B cell (primary cell): ENCODE measurements around the gene STK4. TPM values are rescaled to one million over a fixed set of nuclear protein-coding genes. Genes with fewer than 3 reads are reported as not detected.

Experiments
- ATAC-seq: fragments of 200-7000 bp; cut with Tn5 transposase; one replicate; pipeline ENCODE4 v1.10.0; 2021; ENCODE audit warnings: low read depth, mild to moderate bottlenecking, moderate number of reproducible peaks, moderate library complexity
- CTCF ChIA-PET: fragments of 350-600 bp; sonication (Branson Sonifier 250); formaldehyde crosslinking; loops from one replicate; lab custom pipeline; 2021; ENCODE audit warnings: antibody characterized with exemption, inconsistent platforms; lab: Charles Lee
- POLR2A ChIA-PET: fragments of 350-600 bp; sonication (Branson Sonifier 250); formaldehyde crosslinking; loops from one replicate; lab custom pipeline; 2021; ENCODE audit warnings: antibody characterized with exemption; lab: Charles Lee
- DNase-seq: peaks from one replicate; pipeline ENCODE4 v3.0.0; 2013
- H2AFZ ChIP-seq: 2 replicates; pipeline ENCODE4 v1.6.1; 2012; ENCODE audit warnings: mild to moderate bottlenecking, low read depth, low read length; ENCODE audit not compliant: insufficient read depth, poor library complexity, severe bottlenecking
- H3K27ac ChIP-seq, 2 donors: 1 replicate in 1 of 2; 2 replicates in 1 of 2; pipeline ENCODE4 v1.5.1; 2012 to 2013; ENCODE audit warnings: low read length in 2 of 2, mild to moderate bottlenecking in 2 of 2, moderate library complexity in 1 of 2
- H3K27me3 ChIP-seq, 4 experiments: fragments of 200-600 bp in 1 of 4; sonication (generic) in 1 of 4; replicated peaks in 1 of 4; 1 replicate in 2 of 4; 2 replicates in 2 of 4; pipeline versions ENCODE4 v1.6.1 to v1.7.0; 2013 to 2016; ENCODE audit warnings: low read length in 3 of 4, mild to moderate bottlenecking in 2 of 4, mixed read lengths in 1 of 4, moderate library complexity in 1 of 4; ENCODE audit not compliant: insufficient read depth in 4 of 4, control insufficient read depth in 3 of 4; ENCODE audit errors: control extremely low read depth in 1 of 4
- H3K36me3 ChIP-seq, 2 experiments: replicated peaks in 1 of 2; 1 replicate in 1 of 2; 2 replicates in 1 of 2; pipeline versions ENCODE4 v1.6.1 to v1.7.1; 2013; ENCODE audit warnings: low read length in 1 of 2; ENCODE audit not compliant: insufficient read depth in 2 of 2, control insufficient read depth in 1 of 2; ENCODE audit errors: control extremely low read depth in 1 of 2, extremely low read depth in 1 of 2
- H3K4me1 ChIP-seq, 2 donors: fragments of 200-600 bp in 1 of 2; sonication (generic) in 1 of 2; 1 replicate in 1 of 2; 2 replicates in 1 of 2; pipeline versions ENCODE4 v1.5.1 to v1.6.1; 2013 to 2017; ENCODE audit warnings: low read length in 2 of 2; ENCODE audit not compliant: control insufficient read depth in 2 of 2, insufficient read depth in 2 of 2
- H3K4me2 ChIP-seq: replicated peaks from 2 replicates; pipeline ENCODE3; 2012; ENCODE audit warnings: mild to moderate bottlenecking, low read depth, low read length; ENCODE audit not compliant: poor library complexity, severe bottlenecking
- H3K4me3 ChIP-seq, 5 experiments: fragments of 200-600 bp in 1 of 5; sonication (generic) in 1 of 5; 1 replicate in 3 of 5; 2 replicates in 2 of 5; pipeline versions ENCODE4 v1.5.1 to v1.7.0; 2011 to 2016; ENCODE audit warnings: low read length in 4 of 5, mild to moderate bottlenecking in 4 of 5, low read depth in 2 of 5, control low read depth in 1 of 5, moderate library complexity in 1 of 5; ENCODE audit not compliant: insufficient read depth in 1 of 5; ENCODE audit errors: control extremely low read depth in 1 of 5, extremely low read depth in 1 of 5
- H3K79me2 ChIP-seq: fragments of 200-600 bp; sonication (generic); one replicate; pipeline ENCODE4 v1.6.0; 2016; ENCODE audit warnings: low read length; ENCODE audit not compliant: control insufficient read depth, insufficient read depth
- H3K9ac ChIP-seq: fragments of 200-600 bp; sonication (generic); 2 replicates; pipeline ENCODE4 v1.6.1; 2017; ENCODE audit warnings: mild to moderate bottlenecking, low read length, moderate library complexity
- H3K9me3 ChIP-seq, 3 donors: one replicate each; pipeline versions ENCODE4 v1.6.1 to v1.7.1; 2013; ENCODE audit warnings: low read length in 2 of 3; ENCODE audit not compliant: control insufficient read depth in 2 of 3, insufficient read depth in 1 of 3; ENCODE audit errors: control extremely low read depth in 1 of 3
- H4K20me1 ChIP-seq: 2 replicates; pipeline ENCODE4 v1.6.0; 2012; ENCODE audit warnings: mild to moderate bottlenecking, low read length; ENCODE audit not compliant: insufficient read depth, control insufficient read depth, poor library complexity, severe bottlenecking
- H3K27ac Mint-ChIP-seq: one replicate; pipeline ENCODE4 v1.8.0; 2021; ENCODE audit warnings: mixed read lengths
- H3K27me3 Mint-ChIP-seq: one replicate; pipeline ENCODE4 v1.8.0; 2021; ENCODE audit warnings: mixed read lengths
- H3K4me1 Mint-ChIP-seq: one replicate; pipeline ENCODE4 v1.8.0; 2021; ENCODE audit warnings: mixed read lengths
- H3K4me3 Mint-ChIP-seq: one replicate; pipeline ENCODE4 v1.8.0; 2021; ENCODE audit warnings: mixed read lengths
- H3K9me3 Mint-ChIP-seq: one replicate; pipeline ENCODE4 v1.8.0; 2022; ENCODE audit warnings: mixed read lengths; ENCODE audit not compliant: insufficient read depth
- EZH2 ChIP-seq: IDR thresholded peaks from 2 replicates; pipeline ENCODE4 v1.6.1; 2012; ENCODE audit warnings: borderline replicate concordance, low read depth, mild to moderate bottlenecking, moderate library complexity, low read length; ENCODE audit not compliant: insufficient read depth, poor library complexity, severe bottlenecking
- WGBS: methylation state at CpG from one replicate; pipeline ENCODE4 v1.1.5; 2013; ENCODE audit warnings: missing lambda C conversion rate; ENCODE audit not compliant: insufficient coverage; 5-methylcytosine and 5-hydroxymethylcytosine counted together
- intact Hi-C: fragments of 100-400 bp; cut with micrococcal nuclease; formaldehyde crosslinking; loops from one replicate; pipeline ENCODE4 v1.10.0; 2022
- polyA plus RNA-seq: library from polyadenylated mRNA; depleted of rRNA; stranded (reverse); fragments of >200 nt; gene quantifications from 2 replicates; pipeline ENCODE4 v1.2.3, GENCODE V29; 2012
- total RNA-seq, 2 donors: library from RNA; stranded (reverse); fragments of 120-200 nt in 1 of 2; gene quantifications; 1 replicate in 1 of 2; 2 replicates in 1 of 2; pipeline versions ENCODE4 v1.2.3 to v1.2.4, GENCODE V29; 2013 to 2022
- TF ChIP-seq, protein P1 (sequence below): fragments of 200-600 bp; IDR thresholded peaks from one replicate; pipeline ENCODE4 v1.8.0; 2022; ENCODE audit warnings: antibody characterized with exemption, mild to moderate bottlenecking

STK4 gene
- total and polyA plus RNA-seq, 2 donors (not counting 1 experiment from before 2014, with no cell fraction given) = 38.9 to 324 TPM

DNA sequence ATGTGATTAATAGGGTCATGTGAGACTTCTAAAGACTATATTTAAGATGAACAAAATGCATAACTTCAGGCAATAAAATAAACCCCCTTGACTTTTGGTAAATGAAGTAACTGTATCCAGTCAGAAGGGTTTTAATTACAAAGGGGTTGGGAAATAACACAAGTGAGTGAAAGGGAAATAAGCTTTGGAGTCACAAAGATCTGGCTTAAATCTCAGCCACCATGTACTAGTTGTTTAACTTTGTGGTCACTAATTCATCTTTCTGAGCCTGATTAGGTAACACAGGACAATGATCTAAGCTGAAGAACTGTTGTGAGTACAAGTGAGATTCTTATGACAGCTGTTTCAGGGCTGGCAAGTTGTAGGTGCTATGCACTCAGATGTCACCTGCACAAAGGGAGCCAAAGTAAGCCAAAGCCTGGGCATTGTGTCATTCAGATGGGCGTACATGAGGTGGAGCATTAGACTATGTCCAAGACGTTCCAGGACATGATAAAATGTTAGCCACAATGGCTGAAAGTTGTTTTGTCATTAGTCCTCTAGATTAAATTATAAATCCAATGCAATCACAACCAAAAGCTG lies 19.9 kb upstream of the STK4 start:
- H3K27me3 ChIP-seq = no peaks in the 10 kb centered on the region
- WGBS = no CpG with 5 or more reads among the region's 2 CpGs
- H3K4me3 ChIP-seq = no peak overlapping the region
- no peak overlapping the region for H3K4me3 Mint-ChIP-seq
- no peaks in the 10 kb centered on the region for H3K4me1 ChIP-seq
- H3K4me2 ChIP-seq = no peak overlapping the region
- intact Hi-C loops = no loop called here
- H3K36me3 ChIP-seq = peaks cover 2 to 89% of the 10 kb centered on the region in 2 experiments
- ATAC-seq (no peak), DNase-seq (no peak)
- ChIA-PET CTCF (interaction anchor here (0.8 to 1.7 kb wide), 2 partner anchors 11 to 13 kb away, joined by 3 to 5 read pairs; partner anchors contain the start of gene TOMM34), POLR2A (no interaction called here)
- no peak overlapping the region for H3K27ac ChIP-seq
- H3K27ac Mint-ChIP-seq = no peak overlapping the region
- H3K79me2 ChIP-seq = peaks cover 6% of the 10 kb centered on the region
- H3K9ac ChIP-seq = no peak overlapping the region
- no peak for TF ChIP-seq EZH2
- TF ChIP-seq, protein P1, sequence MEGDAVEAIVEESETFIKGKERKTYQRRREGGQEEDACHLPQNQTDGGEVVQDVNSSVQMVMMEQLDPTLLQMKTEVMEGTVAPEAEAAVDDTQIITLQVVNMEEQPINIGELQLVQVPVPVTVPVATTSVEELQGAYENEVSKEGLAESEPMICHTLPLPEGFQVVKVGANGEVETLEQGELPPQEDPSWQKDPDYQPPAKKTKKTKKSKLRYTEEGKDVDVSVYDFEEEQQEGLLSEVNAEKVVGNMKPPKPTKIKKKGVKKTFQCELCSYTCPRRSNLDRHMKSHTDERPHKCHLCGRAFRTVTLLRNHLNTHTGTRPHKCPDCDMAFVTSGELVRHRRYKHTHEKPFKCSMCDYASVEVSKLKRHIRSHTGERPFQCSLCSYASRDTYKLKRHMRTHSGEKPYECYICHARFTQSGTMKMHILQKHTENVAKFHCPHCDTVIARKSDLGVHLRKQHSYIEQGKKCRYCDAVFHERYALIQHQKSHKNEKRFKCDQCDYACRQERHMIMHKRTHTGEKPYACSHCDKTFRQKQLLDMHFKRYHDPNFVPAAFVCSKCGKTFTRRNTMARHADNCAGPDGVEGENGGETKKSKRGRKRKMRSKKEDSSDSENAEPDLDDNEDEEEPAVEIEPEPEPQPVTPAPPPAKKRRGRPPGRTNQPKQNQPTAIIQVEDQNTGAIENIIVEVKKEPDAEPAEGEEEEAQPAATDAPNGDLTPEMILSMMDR = no peak
- no peaks in the 10 kb centered on the region for H3K9me3 Mint-ChIP-seq
- no peaks in the 10 kb centered on the region for H3K4me1 Mint-ChIP-seq
- H3K27me3 Mint-ChIP-seq = no peaks in the 10 kb centered on the region
- H3K9me3 ChIP-seq = no peaks in the 10 kb centered on the region
- peaks cover 5% of the 10 kb centered on the region for H4K20me1 ChIP-seq
- no peak overlapping the region for H2AFZ ChIP-seq

DNA sequence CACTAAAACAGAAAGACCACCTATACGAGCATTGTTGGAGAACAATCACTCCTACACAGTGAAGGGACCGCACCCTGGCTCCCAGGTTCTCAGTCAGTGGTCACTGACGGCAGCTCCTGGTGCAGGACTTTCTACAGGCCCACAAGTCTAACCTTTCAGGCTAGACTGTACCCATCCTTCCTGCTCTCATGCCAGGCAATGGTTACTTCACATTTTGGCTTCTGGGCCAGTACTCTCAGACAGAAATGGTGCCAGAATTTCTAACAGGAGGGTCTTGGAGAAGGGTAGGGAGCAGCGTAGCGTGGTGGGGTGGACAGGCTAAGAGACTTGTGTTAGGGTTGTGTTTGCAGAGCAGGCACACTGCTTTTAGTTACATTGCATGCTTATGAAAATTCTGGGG lies 18.2 kb upstream of the STK4 start:
- no peak overlapping the region for H3K4me3 ChIP-seq
- H3K27ac ChIP-seq = no peak overlapping the region
- ChIA-PET CTCF (interaction anchor here (1.4 kb wide), 1 partner anchor 148 kb away, joined by 3 read pairs; no protein-coding TSS in a partner anchor), POLR2A (no interaction called here)
- H3K4me2 ChIP-seq = no peak overlapping the region
- intact Hi-C loops = no loop called here
- Mint-ChIP-seq H3K9me3 (no peaks in the 10 kb centered on the region), H3K4me3 (no peak overlapping the region), H3K4me1 (peaks cover 8% of the 10 kb centered on the region), H3K27ac (no peak overlapping the region), H3K27me3 (no peaks in the 10 kb centered on the region)
- ATAC-seq = no peak
- TF ChIP-seq EZH2 = no peak
- TF ChIP-seq, protein P1 = no peak
- H3K27me3 ChIP-seq = no peaks in the 10 kb centered on the region
- no peaks in the 10 kb centered on the region for H4K20me1 ChIP-seq
- H3K9me3 ChIP-seq = no peaks in the 10 kb centered on the region
- H3K36me3 ChIP-seq = peaks cover 4 to 90% of the 10 kb centered on the region in 2 experiments
- peaks cover 5 to 7% of the 10 kb centered on the region in 2 donors for H3K4me1 ChIP-seq
- H3K9ac ChIP-seq = no peak overlapping the region
- 97% methylated on average over 5 of the region's 5 CpGs for WGBS
- DNase-seq = no peak
- no peak overlapping the region for H2AFZ ChIP-seq
- H3K79me2 ChIP-seq = peaks cover 13% of the 10 kb centered on the region
